ENCODE data around the gene ZAR1L.

GRCh38 chr13:32257649-32258048 is 57.5 kb downstream of the ZAR1L start:
- TF ChIP-seq CTCF (conservative IDR thresholded peaks at IDR 0.05; ENCODE audit: low read depth, low read length) (no peak), POLR2A (IDR thresholded peaks at IDR 0.05; ENCODE audit: low read depth, low read length) (no peak), RAD21 (IDR thresholded peaks at IDR 0.05; ENCODE audit: low read length) (no peak), RFX5 (IDR thresholded peaks at IDR 0.05; ENCODE audit: low read depth, low read length) (no peak), USF2 (IDR thresholded peaks at IDR 0.05; ENCODE audit: low read depth, low read length) (no peak), CHD1 (IDR thresholded peaks at IDR 0.05; ENCODE audit: low read depth, low read length) (no peak), ELK1 (IDR thresholded peaks at IDR 0.05; ENCODE audit: borderline replicate concordance, low read depth, low read length) (no peak), FOS (IDR thresholded peaks at IDR 0.05; ENCODE audit: low read depth, low read length) (no peak), BHLHE40 (IDR thresholded peaks at IDR 0.05; ENCODE audit: low read depth, low read length) (no peak), CEBPB (IDR thresholded peaks at IDR 0.05; ENCODE audit: low read depth, low read length) (no peak), MAFK (IDR thresholded peaks at IDR 0.05; ENCODE audit: low read depth, low read length) (no peak), NFE2L2 (IDR thresholded peaks at IDR 0.05; ENCODE audit: low read depth, low read length) (no peak), SMC3 (IDR thresholded peaks at IDR 0.05; ENCODE audit: low read depth, low read length) (no peak)
